ENCODE measurements around the gene IDUA.
A peak's percentile ranks its signal among the peaks of the same experiment; 100 is the strongest.

IDUA gene

GRCh38 chr4:1036095-1036494, 49.3 kb downstream of the IDUA start:
- no peak overlapping the region for H3K4me3 ChIP-seq (replicated peaks in 1 of 2; ENCODE audit: low read depth in 2 of 2, low read length in 2 of 2)
- no peak for DNase-seq (ENCODE audit: low read depth in 2 of 2)
- no peak for TF ChIP-seq CTCF (IDR thresholded peaks at IDR 0.05; ENCODE audit: low read depth, low read length)

- DNase-seq (ENCODE audit: low read depth in 2 of 2) = no peak
- no peak for TF ChIP-seq CTCF (IDR thresholded peaks at IDR 0.05; ENCODE audit: low read depth, low read length)
- no peak overlapping the region for H3K4me3 ChIP-seq (replicated peaks in 1 of 2; ENCODE audit: low read depth in 2 of 2, low read length in 2 of 2)
Measured at GRCh38 chr4:1036976-1037810, 50.3 kb downstream of the IDUA start.

- H3K4me3 ChIP-seq (replicated peaks in 1 of 2; ENCODE audit: low read depth in 2 of 2, low read length in 2 of 2) = no peak overlapping the region
- no peak for TF ChIP-seq CTCF (IDR thresholded peaks at IDR 0.05; ENCODE audit: low read depth, low read length)
- DNase-seq (ENCODE audit: low read depth in 2 of 2) = no peak
Measured at GRCh38 chr4:1038948-1039492, 52.2 kb downstream of the IDUA start.

GRCh38 chr4:1039493-1040343, 52.9 kb downstream of the IDUA start:
- DNase-seq (ENCODE audit: low read depth in 2 of 2) = peak; percentile 36 to 66
- H3K4me3 ChIP-seq (replicated peaks in 1 of 2; ENCODE audit: low read depth in 2 of 2, low read length in 2 of 2) = no peak overlapping the region

GRCh38 chr4:1040344-1041146, 53.7 kb downstream of the IDUA start:
- TF ChIP-seq CTCF (IDR thresholded peaks at IDR 0.05; ENCODE audit: low read depth, low read length) = no peak
- no peak for DNase-seq (ENCODE audit: low read depth in 2 of 2)
- H3K4me3 ChIP-seq (replicated peaks in 1 of 2; ENCODE audit: low read depth in 2 of 2, low read length in 2 of 2) = no peak overlapping the region

More at GRCh38 chr4:1039493-1040343, 52.9 kb downstream of the IDUA start:
- TF ChIP-seq CTCF (IDR thresholded peaks at IDR 0.05; ENCODE audit: low read depth, low read length) = no peak
